ENCODE results near the gene PDGFRB. TPM values are rescaled to one million over a fixed set of nuclear protein-coding genes. Genes with fewer than 3 reads are reported as not detected.

Gene PDGFRB
- total RNA-seq, 2 experiments from 2014 or later = 0.23 to 3.0 TPM

GRCh38 chr5:150122536-150123481, 32.8 kb downstream of the PDGFRB start:
- no peaks in the 10 kb centered on the region for H3K79me2 ChIP-seq (ENCODE audit: insufficient read depth, low read depth, low read length)
- H3K9me3 ChIP-seq (ENCODE audit: low read length) = no peaks in the 10 kb centered on the region
- no TSS peak for BruUV-seq (replicated peaks)
- TF ChIP-seq CTCF (conservative IDR thresholded peaks at IDR 0.05; ENCODE audit: low read length) (peak; percentile 14; the same call in 1 of the 2 replicates), EZH2phosphoT487 (IDR thresholded peaks at IDR 0.05; ENCODE audit: borderline replicate concordance, low read depth, low read length) (no peak)
- POLR2A ChIA-PET = interaction anchor here (0.5 to 1.0 kb wide), 4 partner anchors 11 to 327 kb away, joined by 3 to 4 read pairs (median 3); no protein-coding TSS in a partner anchor
- H3K9me2 ChIP-seq (ENCODE audit: insufficient read depth, low read length) = no peaks in the 10 kb centered on the region
- H3K4me1 ChIP-seq (ENCODE audit: insufficient read depth, low read length, poor library complexity, severe bottlenecking) = no peaks in the 10 kb centered on the region
- no peak for DNase-seq (ENCODE audit: low spot score)
- H3K27ac ChIP-seq (ENCODE audit: low read depth, low read length, poor library complexity, severe bottlenecking) = no peak overlapping the region
- no peaks in the 10 kb centered on the region for H3K36me3 ChIP-seq (ENCODE audit: insufficient read depth, low read length)
- no peak overlapping the region for H3K4me3 ChIP-seq (ENCODE audit: low read depth, low read length, poor library complexity, severe bottlenecking)
- CTCF ChIA-PET (ENCODE audit: unreplicated experiment) = interaction anchor here (0.5 kb wide), 1 partner anchor 43 kb away, joined by 4 read pairs; no protein-coding TSS in a partner anchor
- H3K4me2 ChIP-seq (ENCODE audit: low read length) = no peak overlapping the region
- intact Hi-C loops (cut with micrococcal nuclease; ENCODE audit: unreplicated experiment) = no loop called here
- no peak overlapping the region for H2AFZ ChIP-seq (ENCODE audit: low read length)
- H4K20me1 ChIP-seq (ENCODE audit: insufficient read depth, low read length) = no peaks in the 10 kb centered on the region

DNA sequence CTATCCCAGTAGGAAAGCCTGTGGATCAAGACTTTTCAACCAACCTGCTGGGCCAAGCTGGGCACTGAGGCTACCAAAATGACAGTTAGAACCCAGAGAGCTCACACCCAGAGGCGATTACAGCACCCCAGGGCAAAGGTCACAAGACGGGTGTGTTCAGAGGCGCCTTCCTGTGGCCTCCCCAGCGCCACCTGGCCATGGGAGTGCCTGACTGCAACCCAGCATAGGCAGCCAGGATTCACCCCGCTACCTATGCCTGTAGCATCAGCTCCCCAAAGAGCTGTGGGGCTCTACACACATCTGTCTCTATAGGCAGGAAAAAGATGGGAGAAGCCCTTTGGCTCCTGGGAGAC, 33.5 kb downstream of the PDGFRB start:
- Histone ChIP-seq H3K4me2 (ENCODE audit: low read length) (no peak overlapping the region), H2AFZ (ENCODE audit: low read length) (no peak overlapping the region)
- intact Hi-C loops (cut with micrococcal nuclease; ENCODE audit: unreplicated experiment) = no loop called here

More for the DNA sequence above, 33.5 kb downstream of the PDGFRB start:
- no peak overlapping the region for H3K27ac ChIP-seq (ENCODE audit: low read depth, low read length, poor library complexity, severe bottlenecking)
- H4K20me1 ChIP-seq (ENCODE audit: insufficient read depth, low read length) = no peaks in the 10 kb centered on the region
- no peak for TF ChIP-seq EZH2phosphoT487 (IDR thresholded peaks at IDR 0.05; ENCODE audit: borderline replicate concordance, low read depth, low read length)
- peak; percentile 72 for TF ChIP-seq CTCF (conservative IDR thresholded peaks at IDR 0.05; ENCODE audit: low read length)
- no peaks in the 10 kb centered on the region for H3K79me2 ChIP-seq (ENCODE audit: insufficient read depth, low read depth, low read length)
- no peak overlapping the region for H3K4me3 ChIP-seq (ENCODE audit: low read depth, low read length, poor library complexity, severe bottlenecking)
- POLR2A ChIA-PET = interaction anchor here (0.6 kb wide), 1 partner anchor 12 kb away, joined by 3 read pairs; no protein-coding TSS in a partner anchor
- BruUV-seq (replicated peaks) = no TSS peak
- no peaks in the 10 kb centered on the region for H3K4me1 ChIP-seq (ENCODE audit: insufficient read depth, low read length, poor library complexity, severe bottlenecking)
- peak; percentile 24 for DNase-seq (ENCODE audit: low spot score)
- H3K36me3 ChIP-seq (ENCODE audit: insufficient read depth, low read length) = no peaks in the 10 kb centered on the region
- CTCF ChIA-PET (ENCODE audit: unreplicated experiment) = interaction anchor here (0.5 kb wide), 1 partner anchor 43 kb away, joined by 4 read pairs; no protein-coding TSS in a partner anchor
- H3K9me3 ChIP-seq (ENCODE audit: low read length) = no peaks in the 10 kb centered on the region
- no peaks in the 10 kb centered on the region for H3K9me2 ChIP-seq (ENCODE audit: insufficient read depth, low read length)
